Measurements from ENCODE around the gene ZMYM1.

- no peak for TF ChIP-seq CTCF (IDR thresholded peaks at IDR 0.05)
- no peak for TF ChIP-seq POLR2A (IDR thresholded peaks at IDR 0.05)
These were observed 72.0 kb downstream of the ZMYM1 start for GRCh38 chr1:35151220-35151619.

Measured in upper lobe of left lung (tissue), 4 donors.